AG04450 (cell line): ENCODE data around the gene CCNF. TPM values are rescaled to one million over a fixed set of nuclear protein-coding genes. Genes with fewer than 3 reads are reported as not detected.
"Not testable (repeated sequence)": the region's sequence is repeated elsewhere in the genome, so short reads cannot be mapped to it uniquely, and the experiment has no call there.

Experiments
- CTCF ChIA-PET: fragments of 300-600, 350-600 bp; formaldehyde crosslinking; extraction: SDS; loops from one replicate; lab custom pipeline; 2022; ENCODE audit warnings: antibody characterized with exemption, inconsistent platforms; lab: Charles Lee
- POLR2A ChIA-PET: fragments of 350-600 bp; formaldehyde crosslinking; extraction: SDS; loops from one replicate; lab custom pipeline; 2021; ENCODE audit warnings: antibody characterized with exemption, inconsistent platforms; lab: Yijun Ruan, JAX
- DNase-seq: peaks from one replicate; pipeline ENCODE4 v3.0.0-alpha.2; 2011; ENCODE audit warnings: low read depth, low spot score
- H3K27ac ChIP-seq: one replicate; pipeline ENCODE4 v1.5.1; 2012; ENCODE audit warnings: low read depth, low read length, control low read depth
- H3K27me3 ChIP-seq: one replicate; pipeline ENCODE4 v1.6.0; 2012; ENCODE audit warnings: low read length; ENCODE audit not compliant: control insufficient read depth, insufficient read depth
- H3K4me3 ChIP-seq: 2 replicates; pipeline ENCODE4 v1.5.1; 2011; ENCODE audit warnings: mild to moderate bottlenecking, low read depth, low read length, control low read depth
- H3K9me3 ChIP-seq: 2 replicates; pipeline ENCODE4 v1.5.1; 2012; ENCODE audit warnings: low read length; ENCODE audit not compliant: control insufficient read depth, insufficient read depth
- polyA minus RNA-seq: library from RNA; depleted of rRNA, polyadenylated mRNA; stranded (reverse); fragments of >200 nt; gene quantifications from 2 replicates; pipeline ENCODE4 v1.2.3, GENCODE V29; 2011; rRNA and poly(A)+ RNA removed
- polyA plus RNA-seq: library from polyadenylated mRNA; depleted of rRNA; stranded (reverse); fragments of >200 nt; gene quantifications from 2 replicates; pipeline ENCODE4 v1.2.3, GENCODE V29; 2011; rRNA removed
- TF ChIP-seq, protein P1 (sequence below): IDR thresholded peaks from 2 replicates; pipeline ENCODE4 v1.5.1; 2011; ENCODE audit warnings: low read depth, low read length, control low read depth, inconsistent platforms

Gene CCNF, protein sequence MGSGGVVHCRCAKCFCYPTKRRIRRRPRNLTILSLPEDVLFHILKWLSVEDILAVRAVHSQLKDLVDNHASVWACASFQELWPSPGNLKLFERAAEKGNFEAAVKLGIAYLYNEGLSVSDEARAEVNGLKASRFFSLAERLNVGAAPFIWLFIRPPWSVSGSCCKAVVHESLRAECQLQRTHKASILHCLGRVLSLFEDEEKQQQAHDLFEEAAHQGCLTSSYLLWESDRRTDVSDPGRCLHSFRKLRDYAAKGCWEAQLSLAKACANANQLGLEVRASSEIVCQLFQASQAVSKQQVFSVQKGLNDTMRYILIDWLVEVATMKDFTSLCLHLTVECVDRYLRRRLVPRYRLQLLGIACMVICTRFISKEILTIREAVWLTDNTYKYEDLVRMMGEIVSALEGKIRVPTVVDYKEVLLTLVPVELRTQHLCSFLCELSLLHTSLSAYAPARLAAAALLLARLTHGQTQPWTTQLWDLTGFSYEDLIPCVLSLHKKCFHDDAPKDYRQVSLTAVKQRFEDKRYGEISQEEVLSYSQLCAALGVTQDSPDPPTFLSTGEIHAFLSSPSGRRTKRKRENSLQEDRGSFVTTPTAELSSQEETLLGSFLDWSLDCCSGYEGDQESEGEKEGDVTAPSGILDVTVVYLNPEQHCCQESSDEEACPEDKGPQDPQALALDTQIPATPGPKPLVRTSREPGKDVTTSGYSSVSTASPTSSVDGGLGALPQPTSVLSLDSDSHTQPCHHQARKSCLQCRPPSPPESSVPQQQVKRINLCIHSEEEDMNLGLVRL
- 2.3 and 2.5 TPM in 2 replicates for polyA plus RNA-seq
- 10.2 and 11.3 TPM in 2 replicates for polyA minus RNA-seq

DNA sequence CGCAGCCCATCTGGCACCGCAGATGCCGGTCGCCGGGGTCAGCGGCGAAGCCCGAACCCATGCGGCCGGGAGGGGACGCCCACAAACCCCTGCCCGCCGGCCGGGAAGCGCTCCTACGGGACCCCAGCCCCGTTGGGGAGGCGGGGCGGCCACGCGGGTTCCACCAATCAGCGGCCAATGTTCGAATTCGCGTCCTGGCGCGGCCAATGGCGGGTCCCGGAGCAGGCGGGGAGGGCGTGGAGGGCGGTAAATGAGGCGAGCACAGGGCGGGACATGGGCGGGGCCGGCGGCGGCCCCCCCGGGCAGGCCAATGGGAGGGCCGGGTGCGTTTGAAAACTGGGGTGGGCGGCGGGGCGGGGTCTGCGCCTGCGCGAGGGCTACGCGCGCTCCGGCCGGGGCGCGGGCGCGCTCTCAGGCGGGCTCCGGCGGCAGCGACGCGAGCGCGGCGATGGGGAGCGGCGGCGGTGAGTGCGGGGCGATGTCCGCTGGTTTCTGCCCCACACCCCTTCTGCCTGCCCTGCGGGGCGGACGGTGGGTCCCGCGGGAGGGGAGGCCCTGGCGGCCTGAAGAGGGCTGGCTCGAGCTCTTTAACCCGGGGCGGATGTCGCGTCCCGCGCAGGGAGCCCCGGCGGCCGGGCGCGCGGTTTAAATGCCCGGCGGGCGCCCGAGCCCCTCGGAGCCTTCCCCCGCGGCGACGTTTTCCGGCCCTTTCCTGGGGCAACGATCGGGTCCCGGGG is at the start of gene CCNF:
CCNF (plus strand) TSS at position 414 of the 737 bp plus-strand sequence; CDS start at position 449, 35 bp downstream.
- H3K27ac ChIP-seq = peak within 1 kb of the TSS; percentile 21
- peak within 1 kb of the TSS; percentile 78 for H3K4me3 ChIP-seq
- H3K27me3 ChIP-seq = no peaks in the 10 kb centered on the region
- peak; percentile 75 for DNase-seq
- TF ChIP-seq, protein P1, sequence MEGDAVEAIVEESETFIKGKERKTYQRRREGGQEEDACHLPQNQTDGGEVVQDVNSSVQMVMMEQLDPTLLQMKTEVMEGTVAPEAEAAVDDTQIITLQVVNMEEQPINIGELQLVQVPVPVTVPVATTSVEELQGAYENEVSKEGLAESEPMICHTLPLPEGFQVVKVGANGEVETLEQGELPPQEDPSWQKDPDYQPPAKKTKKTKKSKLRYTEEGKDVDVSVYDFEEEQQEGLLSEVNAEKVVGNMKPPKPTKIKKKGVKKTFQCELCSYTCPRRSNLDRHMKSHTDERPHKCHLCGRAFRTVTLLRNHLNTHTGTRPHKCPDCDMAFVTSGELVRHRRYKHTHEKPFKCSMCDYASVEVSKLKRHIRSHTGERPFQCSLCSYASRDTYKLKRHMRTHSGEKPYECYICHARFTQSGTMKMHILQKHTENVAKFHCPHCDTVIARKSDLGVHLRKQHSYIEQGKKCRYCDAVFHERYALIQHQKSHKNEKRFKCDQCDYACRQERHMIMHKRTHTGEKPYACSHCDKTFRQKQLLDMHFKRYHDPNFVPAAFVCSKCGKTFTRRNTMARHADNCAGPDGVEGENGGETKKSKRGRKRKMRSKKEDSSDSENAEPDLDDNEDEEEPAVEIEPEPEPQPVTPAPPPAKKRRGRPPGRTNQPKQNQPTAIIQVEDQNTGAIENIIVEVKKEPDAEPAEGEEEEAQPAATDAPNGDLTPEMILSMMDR = no peak
- CTCF ChIA-PET = interaction anchor here (0.7 to 2.1 kb wide), 3 partner anchors 14 to 74 kb away, joined by 3 to 16 read pairs (median 4); no protein-coding TSS in a partner anchor
- H3K9me3 ChIP-seq = no peaks in the 10 kb centered on the region; the same call in 1 of the 2 replicates
- POLR2A ChIA-PET = interaction anchor here (0.6 to 1.1 kb wide), 5 partner anchors 13 to 603 kb away, joined by 3 to 7 read pairs (median 5); partner anchors contain the start of genes ECI1 and HAGH

DNA sequence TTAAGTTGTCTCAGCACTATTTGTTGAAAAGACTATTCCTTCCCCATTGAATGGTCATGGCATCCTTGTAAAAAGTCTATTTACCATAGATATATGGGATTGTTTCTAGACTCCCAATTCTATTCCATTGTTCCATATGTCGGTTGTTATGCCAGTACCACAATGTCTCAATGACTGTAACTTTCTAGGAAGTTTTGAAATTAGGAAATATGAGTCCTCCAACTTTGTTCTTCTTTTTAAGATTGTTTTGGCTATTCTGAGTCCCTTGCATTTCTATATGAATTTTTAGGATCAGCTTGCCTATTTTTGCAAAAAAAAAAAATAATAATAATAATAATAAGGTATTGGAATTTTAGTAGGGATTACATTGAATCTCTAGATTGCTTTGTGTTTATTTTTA is 45.7 kb upstream of the CCNF start:
- POLR2A ChIA-PET = no interaction called here
- Histone ChIP-seq H3K27ac (no peak overlapping the region), H3K9me3 (no peaks in the 10 kb centered on the region; the same call in 1 of the 2 replicates), H3K4me3 (no peak overlapping the region), H3K27me3 (peaks cover 4% of the 10 kb centered on the region)
- DNase-seq = no peak
- CTCF ChIA-PET = no interaction called here
- TF ChIP-seq, protein P1 = no peak

DNA sequence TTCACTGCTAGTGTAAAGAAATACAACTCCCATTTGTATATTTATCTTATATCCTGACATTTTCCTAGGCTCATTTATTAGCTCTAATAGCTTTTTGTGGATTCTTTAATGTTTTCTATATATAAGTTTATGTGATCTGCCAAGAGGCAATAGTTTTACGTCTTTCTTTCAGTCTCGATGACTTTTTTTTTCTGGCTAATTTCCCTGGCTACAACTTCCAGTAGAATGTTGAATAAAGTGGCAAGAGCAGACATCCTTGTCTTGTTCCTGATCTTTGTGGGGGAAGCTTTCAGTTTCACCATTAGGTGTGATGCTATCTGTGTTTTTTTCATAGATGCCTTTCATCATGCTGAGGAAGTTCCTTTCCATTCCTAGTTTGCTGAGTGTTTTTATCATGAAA is 44.8 kb upstream of the CCNF start:
- H3K27ac ChIP-seq = no peak overlapping the region

DNA sequence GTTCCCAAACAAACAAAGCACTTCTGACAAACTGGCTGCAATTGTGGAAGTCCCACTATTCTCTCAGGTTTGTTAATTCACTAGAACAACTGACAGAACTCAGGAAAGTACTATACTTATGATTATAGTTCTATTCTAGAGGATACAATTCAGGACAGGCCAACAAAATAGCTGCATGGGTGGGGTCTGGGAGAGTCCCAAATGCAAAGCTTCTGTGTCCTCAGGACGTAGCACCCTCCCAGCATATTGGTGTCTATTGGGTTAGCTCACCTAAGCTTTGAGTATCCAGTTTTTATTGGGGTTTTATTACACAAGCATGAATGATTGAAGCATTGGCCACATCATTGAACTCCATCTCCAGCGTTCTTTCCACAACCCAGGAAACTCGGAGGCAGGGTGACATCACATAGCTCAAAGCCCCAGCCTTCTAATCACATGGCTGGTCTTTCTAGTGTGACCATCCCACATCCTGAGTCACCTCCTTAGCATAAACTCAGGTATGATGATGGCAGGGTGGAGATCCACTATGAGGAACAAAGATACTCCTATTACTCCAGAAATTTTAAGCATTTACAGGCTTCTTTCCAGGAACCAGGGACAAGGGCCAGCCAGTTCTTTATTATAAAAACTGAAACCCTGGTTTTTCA is 43.9 kb upstream of the CCNF start:
- ChIA-PET POLR2A (no interaction called here), CTCF (interaction anchor here (0.7 kb wide), 1 partner anchor 116 kb away, joined by 3 read pairs; no protein-coding TSS in a partner anchor)
- Histone ChIP-seq H3K27ac (no peak overlapping the region), H3K9me3 (peaks cover 8% of the 10 kb centered on the region), H3K27me3 (peaks cover 4% of the 10 kb centered on the region), H3K4me3 (no peak overlapping the region)
- no peak for DNase-seq
- TF ChIP-seq, protein P1 = no peak

More for the DNA sequence above, 44.8 kb upstream of the CCNF start:
- peaks cover 7% of the 10 kb centered on the region for H3K9me3 ChIP-seq
- ChIA-PET CTCF (interaction anchor here (0.6 kb wide), 1 partner anchor 27 kb away, joined by 3 read pairs; no protein-coding TSS in a partner anchor), POLR2A (no interaction called here)
- H3K27me3 ChIP-seq = peaks cover 4% of the 10 kb centered on the region
- TF ChIP-seq, protein P1 = no peak
- H3K4me3 ChIP-seq = no peak overlapping the region
- DNase-seq = no peak

DNA sequence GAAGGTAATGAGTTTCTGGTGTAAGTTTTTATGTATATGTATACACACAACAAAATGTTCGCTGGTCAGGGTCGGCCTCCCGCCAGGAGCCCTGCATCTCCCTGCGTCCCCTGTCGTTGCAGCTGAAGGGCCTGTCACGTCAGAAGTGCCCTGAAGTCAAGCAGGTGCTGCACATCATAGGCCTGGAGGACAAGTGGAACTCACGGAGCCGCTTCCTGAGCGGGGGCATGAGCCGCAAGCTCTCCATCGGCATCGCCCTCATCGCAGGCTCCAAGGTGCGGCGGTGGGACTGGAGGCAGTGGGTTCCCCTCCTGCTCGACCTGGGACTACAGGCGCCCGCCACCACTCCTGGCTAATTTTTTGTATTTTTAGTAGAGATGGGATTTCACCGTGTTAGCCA is 43.3 kb upstream of the CCNF start:
- DNase-seq, H3K27me3 ChIP-seq, CTCF ChIA-PET, H3K27ac ChIP-seq, POLR2A ChIA-PET, H3K4me3 ChIP-seq, H3K9me3 ChIP-seq: not testable (repeated sequence)
